Measurements from ENCODE around the gene NEK6. TPM values are rescaled to one million over a fixed set of nuclear protein-coding genes. Genes with fewer than 3 reads are reported as not detected.

Gene NEK6
- total RNA-seq, 2 experiments from 2014 or later, result 5.6 to 16.4 TPM

DNA sequence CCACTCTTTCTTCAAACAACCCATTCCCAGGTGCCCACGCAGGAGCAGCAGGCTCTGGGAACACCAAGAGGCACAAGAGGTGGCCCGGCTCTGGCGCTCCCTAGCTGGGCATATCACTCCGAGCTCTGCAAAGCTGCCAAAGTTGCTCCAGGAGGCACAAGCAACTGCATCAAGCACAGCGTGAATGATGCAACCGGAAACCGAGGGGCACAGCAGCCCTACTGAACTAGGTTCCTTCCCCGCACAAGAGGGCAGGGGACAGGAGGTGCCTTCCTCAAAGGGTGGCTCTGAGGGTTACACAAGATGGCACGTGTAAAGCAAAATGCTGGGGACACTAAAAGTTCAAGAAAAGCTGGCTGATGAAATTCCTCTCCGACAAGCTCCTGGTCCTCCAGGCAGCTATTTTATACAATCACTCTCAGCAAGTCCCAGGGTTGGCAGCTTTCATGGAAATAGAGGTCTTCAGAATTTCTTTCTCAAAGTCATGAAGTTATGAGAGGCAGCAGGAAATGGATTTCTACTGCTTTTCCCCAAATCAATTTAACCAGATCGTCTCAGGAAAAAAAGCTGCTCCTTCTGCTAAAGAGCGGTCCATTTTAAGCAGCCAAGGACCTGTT lies 134.6 kb downstream of the NEK6 start:
- CTCF ChIA-PET (ENCODE audit: unreplicated experiment), result no interaction called here
- H3K4me2 ChIP-seq (ENCODE audit: low read length), result no peak overlapping the region
- no peak for DNase-seq (ENCODE audit: low spot score)
- H3K36me3 ChIP-seq (ENCODE audit: insufficient read depth, low read length), result peaks cover 54% of the 10 kb centered on the region
- no peak overlapping the region for H3K27ac ChIP-seq (ENCODE audit: low read depth, low read length, poor library complexity, severe bottlenecking)
- peaks cover 5% of the 10 kb centered on the region for H3K4me1 ChIP-seq (ENCODE audit: insufficient read depth, low read length, poor library complexity, severe bottlenecking)
- BruUV-seq (replicated peaks), result no TSS peak
- H2AFZ ChIP-seq (ENCODE audit: low read length), result no peak overlapping the region
- intact Hi-C loops (cut with micrococcal nuclease; ENCODE audit: unreplicated experiment), result no loop called here
- no peak overlapping the region for H3K4me3 ChIP-seq (ENCODE audit: low read depth, low read length, poor library complexity, severe bottlenecking)
- peaks cover 23% of the 10 kb centered on the region for H4K20me1 ChIP-seq (ENCODE audit: insufficient read depth, low read length)
- no peaks in the 10 kb centered on the region for H3K9me2 ChIP-seq (ENCODE audit: insufficient read depth, low read length)
- TF ChIP-seq EZH2phosphoT487 (IDR thresholded peaks at IDR 0.05; ENCODE audit: borderline replicate concordance, low read depth, low read length), result no peak
- TF ChIP-seq, protein P1, sequence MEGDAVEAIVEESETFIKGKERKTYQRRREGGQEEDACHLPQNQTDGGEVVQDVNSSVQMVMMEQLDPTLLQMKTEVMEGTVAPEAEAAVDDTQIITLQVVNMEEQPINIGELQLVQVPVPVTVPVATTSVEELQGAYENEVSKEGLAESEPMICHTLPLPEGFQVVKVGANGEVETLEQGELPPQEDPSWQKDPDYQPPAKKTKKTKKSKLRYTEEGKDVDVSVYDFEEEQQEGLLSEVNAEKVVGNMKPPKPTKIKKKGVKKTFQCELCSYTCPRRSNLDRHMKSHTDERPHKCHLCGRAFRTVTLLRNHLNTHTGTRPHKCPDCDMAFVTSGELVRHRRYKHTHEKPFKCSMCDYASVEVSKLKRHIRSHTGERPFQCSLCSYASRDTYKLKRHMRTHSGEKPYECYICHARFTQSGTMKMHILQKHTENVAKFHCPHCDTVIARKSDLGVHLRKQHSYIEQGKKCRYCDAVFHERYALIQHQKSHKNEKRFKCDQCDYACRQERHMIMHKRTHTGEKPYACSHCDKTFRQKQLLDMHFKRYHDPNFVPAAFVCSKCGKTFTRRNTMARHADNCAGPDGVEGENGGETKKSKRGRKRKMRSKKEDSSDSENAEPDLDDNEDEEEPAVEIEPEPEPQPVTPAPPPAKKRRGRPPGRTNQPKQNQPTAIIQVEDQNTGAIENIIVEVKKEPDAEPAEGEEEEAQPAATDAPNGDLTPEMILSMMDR (conservative IDR thresholded peaks at IDR 0.05; ENCODE audit: low read length), result no peak
- H3K79me2 ChIP-seq (ENCODE audit: insufficient read depth, low read depth, low read length), result peaks cover 52% of the 10 kb centered on the region; the same call in 1 of the 2 replicates
- POLR2A ChIA-PET, result no interaction called here
- H3K9me3 ChIP-seq (ENCODE audit: low read length), result no peaks in the 10 kb centered on the region

DNA sequence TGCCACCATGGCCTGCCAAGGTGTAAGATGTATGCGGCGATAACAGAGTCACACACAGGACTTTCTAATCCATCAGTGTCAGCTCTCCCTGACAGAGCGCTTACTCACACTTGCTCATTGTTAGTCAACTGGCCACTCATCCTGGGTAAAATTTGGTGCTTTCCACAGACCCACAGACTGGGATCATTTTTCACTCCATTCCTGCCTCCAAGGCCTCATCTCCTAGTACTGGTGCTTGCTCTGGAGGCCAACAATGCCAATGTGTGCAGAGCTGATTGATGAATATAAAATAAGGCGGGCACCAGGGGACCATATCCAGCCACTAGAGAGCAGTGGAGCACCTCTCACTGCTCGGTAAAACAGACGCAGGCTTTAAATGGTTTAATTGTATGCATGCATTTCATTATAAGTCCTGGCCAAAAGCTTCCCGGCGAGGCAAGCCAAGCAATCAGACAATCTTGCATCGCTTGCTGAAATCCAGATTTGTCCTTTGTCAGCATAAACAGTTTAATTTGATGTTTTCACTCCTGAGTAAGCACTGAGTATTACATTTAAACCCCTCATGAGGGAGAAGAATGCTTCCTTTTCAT lies 135.2 kb downstream of the NEK6 start:
- BruUV-seq (replicated peaks), result no TSS peak
- ChIA-PET POLR2A (no interaction called here), CTCF (ENCODE audit: unreplicated experiment) (no interaction called here)
- H3K79me2 ChIP-seq (ENCODE audit: insufficient read depth, low read depth, low read length), result peaks cover 47% of the 10 kb centered on the region; the same call in 1 of the 2 replicates
- no peak overlapping the region for H3K4me3 ChIP-seq (ENCODE audit: low read depth, low read length, poor library complexity, severe bottlenecking)
- TF ChIP-seq EZH2phosphoT487 (IDR thresholded peaks at IDR 0.05; ENCODE audit: borderline replicate concordance, low read depth, low read length), result no peak
- TF ChIP-seq, protein P1 (conservative IDR thresholded peaks at IDR 0.05; ENCODE audit: low read length), result peak; percentile 66
- peak; percentile 18 for DNase-seq (ENCODE audit: low spot score)
- no peak overlapping the region for H2AFZ ChIP-seq (ENCODE audit: low read length)
- H3K36me3 ChIP-seq (ENCODE audit: insufficient read depth, low read length), result peaks cover 56% of the 10 kb centered on the region
- peaks cover 19% of the 10 kb centered on the region for H4K20me1 ChIP-seq (ENCODE audit: insufficient read depth, low read length)
- no peaks in the 10 kb centered on the region for H3K9me3 ChIP-seq (ENCODE audit: low read length)
- peaks cover 5% of the 10 kb centered on the region for H3K4me1 ChIP-seq (ENCODE audit: insufficient read depth, low read length, poor library complexity, severe bottlenecking)
- no peak overlapping the region for H3K27ac ChIP-seq (ENCODE audit: low read depth, low read length, poor library complexity, severe bottlenecking)
- no peak overlapping the region for H3K4me2 ChIP-seq (ENCODE audit: low read length)
- intact Hi-C loops (cut with micrococcal nuclease; ENCODE audit: unreplicated experiment), result no loop called here
- no peaks in the 10 kb centered on the region for H3K9me2 ChIP-seq (ENCODE audit: insufficient read depth, low read length)

DNA sequence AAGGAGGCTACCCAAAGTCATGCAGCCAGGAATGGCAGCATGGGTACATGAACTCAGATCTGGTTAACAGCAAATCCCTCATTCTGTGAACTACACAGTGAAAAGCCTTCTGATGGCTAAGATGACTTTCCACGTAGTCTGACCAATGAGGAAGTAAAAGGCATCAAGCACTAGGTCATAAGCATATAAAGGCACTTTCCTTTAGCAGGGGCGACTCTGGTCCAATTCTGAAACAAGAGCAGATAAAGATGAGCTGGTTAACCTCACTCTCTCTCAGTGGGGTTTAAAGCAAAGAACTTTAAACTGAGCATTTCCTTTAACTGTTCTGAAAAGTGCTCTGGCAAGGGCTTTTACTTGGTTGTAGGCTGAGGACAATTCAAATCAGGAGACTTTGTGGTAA lies 136.4 kb downstream of the NEK6 start:
- intact Hi-C loops (cut with micrococcal nuclease; ENCODE audit: unreplicated experiment), result no loop called here
- peaks cover 12% of the 10 kb centered on the region; the same call in 1 of the 2 replicates for H4K20me1 ChIP-seq (ENCODE audit: insufficient read depth, low read length)
- no peaks in the 10 kb centered on the region for H3K9me2 ChIP-seq (ENCODE audit: insufficient read depth, low read length)
- ChIA-PET CTCF (ENCODE audit: unreplicated experiment) (interaction anchor here (0.8 kb wide), 1 partner anchor 26 kb away, joined by 3 read pairs; no protein-coding TSS in a partner anchor), POLR2A (no interaction called here)
- no peak overlapping the region for H2AFZ ChIP-seq (ENCODE audit: low read length)
- DNase-seq (ENCODE audit: low spot score), result no peak
- H3K4me3 ChIP-seq (ENCODE audit: low read depth, low read length, poor library complexity, severe bottlenecking), result no peak overlapping the region
- TF ChIP-seq, protein P1 (conservative IDR thresholded peaks at IDR 0.05; ENCODE audit: low read length), result no peak
- no peak for TF ChIP-seq EZH2phosphoT487 (IDR thresholded peaks at IDR 0.05; ENCODE audit: borderline replicate concordance, low read depth, low read length)
- H3K27ac ChIP-seq (ENCODE audit: low read depth, low read length, poor library complexity, severe bottlenecking), result no peak overlapping the region
- no peak overlapping the region for H3K4me2 ChIP-seq (ENCODE audit: low read length)
- peaks cover 37% of the 10 kb centered on the region; the same call in 1 of the 2 replicates for H3K79me2 ChIP-seq (ENCODE audit: insufficient read depth, low read depth, low read length)
- no peaks in the 10 kb centered on the region for H3K9me3 ChIP-seq (ENCODE audit: low read length)
- no peaks in the 10 kb centered on the region for H3K4me1 ChIP-seq (ENCODE audit: insufficient read depth, low read length, poor library complexity, severe bottlenecking)
- BruUV-seq (replicated peaks), result TSS peak; percentile 14
- peaks cover 66% of the 10 kb centered on the region for H3K36me3 ChIP-seq (ENCODE audit: insufficient read depth, low read length)
